HG02970 (cell line): Measurements from ENCODE around the gene GRK5.

ENCODE experiments used
- ATAC-seq: cut with Tn5 transposase; IDR thresholded peaks from one replicate; pipeline ENCODE4 v1.9.1; 2021; ENCODE audit warnings: mild to moderate bottlenecking, moderate library complexity, moderate number of reproducible peaks; ENCODE audit not compliant: unreplicated experiment, low FRiP score

GRK5 gene

GRCh38 chr10:119412244-119413092 is 205.1 kb downstream of the GRK5 start:
- ATAC-seq = no peak

GRCh38 chr10:119413093-119413453 is 205.7 kb downstream of the GRK5 start:
- ATAC-seq = no peak

- no peak for ATAC-seq
Observed at GRCh38 chr10:119413471-119414080, 206.2 kb downstream of the GRK5 start.

- ATAC-seq = no peak
Observed at GRCh38 chr10:119414081-119414611, 206.8 kb downstream of the GRK5 start.

- ATAC-seq = no peak
Observed at GRCh38 chr10:119415121-119415520, 207.8 kb downstream of the GRK5 start.

- no peak for ATAC-seq
Observed at GRCh38 chr10:119415536-119416503, 208.4 kb downstream of the GRK5 start.

- no peak for ATAC-seq
Observed at GRCh38 chr10:119416855-119417254, 209.5 kb downstream of the GRK5 start.

GRCh38 chr10:119417852-119418251 is 210.5 kb downstream of the GRK5 start:
- no peak for ATAC-seq

GRCh38 chr10:119418362-119418761 is 211.0 kb downstream of the GRK5 start:
- no peak for ATAC-seq

- ATAC-seq = no peak
Observed at GRCh38 chr10:119419931-119420330, 212.6 kb downstream of the GRK5 start.

- ATAC-seq = no peak
Observed at GRCh38 chr10:119420950-119421875, 213.8 kb downstream of the GRK5 start.

- no peak for ATAC-seq
Observed at GRCh38 chr10:119421891-119422681, 214.7 kb downstream of the GRK5 start.

GRCh38 chr10:119422682-119423509 is 215.5 kb downstream of the GRK5 start:
- no peak for ATAC-seq

GRCh38 chr10:119423510-119424257 is 216.3 kb downstream of the GRK5 start:
- ATAC-seq = no peak

- ATAC-seq = no peak
Observed at GRCh38 chr10:119424258-119424975, 217.0 kb downstream of the GRK5 start.

- no peak for ATAC-seq
Observed at GRCh38 chr10:119425102-119425880, 217.9 kb downstream of the GRK5 start.
